ENCODE results near the gene PTPRN2. TPM values are rescaled to one million over a fixed set of nuclear protein-coding genes. Genes with fewer than 3 reads are reported as not detected.
A peak's percentile ranks its signal among the peaks of the same experiment; 100 is the strongest.

Gene PTPRN2
- total and polyA plus RNA-seq, 2 of the 13 experiments (the other 11 are each of a cell fraction or from before 2014, with no cell fraction given), result 2.5 to 24.2 TPM

GRCh38 chr7:157568770-157569584 is 1018.6 kb downstream of the PTPRN2 start (continued):
- TF ChIP-seq SNAPC5 (CRISPR knock-in tag; IDR thresholded peaks at IDR 0.05; ENCODE audit: borderline replicate concordance) (no peak), ZNF337 (CRISPR knock-in tag; IDR thresholded peaks at IDR 0.05; ENCODE audit: borderline replicate concordance, low read depth) (no peak), KDM5A (IDR thresholded peaks at IDR 0.05; ENCODE audit: borderline replicate concordance, low read length) (no peak), ZBTB37 (CRISPR knock-in tag; IDR thresholded peaks at IDR 0.05) (no peak), ZNF503 (CRISPR knock-in tag; IDR thresholded peaks at IDR 0.05) (no peak), GATAD1 (CRISPR knock-in tag; IDR thresholded peaks at IDR 0.05) (no peak), ATF7-NPFF (CRISPR knock-in tag; IDR thresholded peaks at IDR 0.05; ENCODE audit: low read depth) (no peak), HOXA3 (CRISPR knock-in tag; IDR thresholded peaks at IDR 0.05) (peak; percentile 54; the same call in 1 of the 2 replicates), ZNF552 (CRISPR knock-in tag; IDR thresholded peaks at IDR 0.05; ENCODE audit: borderline replicate concordance) (no peak), PHF8 (CRISPR knock-in tag; IDR thresholded peaks at IDR 0.05) (peak; percentile 42; the same call in 1 of the 2 replicates), XBP1 (CRISPR knock-in tag; IDR thresholded peaks at IDR 0.05) (no peak), ZBTB33 (CRISPR knock-in tag; IDR thresholded peaks at IDR 0.05) (peak; percentile 80), CEBPB (IDR thresholded peaks at IDR 0.05; ENCODE audit: borderline replicate concordance, low read depth, low read length) (no peak), ZNF597 (CRISPR knock-in tag; IDR thresholded peaks at IDR 0.05) (no peak), NFRKB (IDR thresholded peaks at IDR 0.05) (no peak), DDIT3 (CRISPR knock-in tag; IDR thresholded peaks at IDR 0.05) (no peak), ZNF274 (CRISPR knock-in tag; IDR thresholded peaks at IDR 0.05) (0 out of 2 replicates have a peak, but pooled peaks have one; percentile 28), ATAD3A (CRISPR knock-in tag; IDR thresholded peaks at IDR 0.05) (no peak), ZNF160 (CRISPR knock-in tag; IDR thresholded peaks at IDR 0.05) (no peak), BHLHE40 (IDR thresholded peaks at IDR 0.05; ENCODE audit: low read length) (no peak), ZNF7 (CRISPR knock-in tag; IDR thresholded peaks at IDR 0.05) (no peak), ZNF567 (CRISPR knock-in tag; IDR thresholded peaks at IDR 0.05; ENCODE audit: borderline replicate concordance) (no peak)
